Prostate gland (tissue), 2 donors: ENCODE measurements around the gene ARL2BP. TPM values are rescaled to one million over a fixed set of nuclear protein-coding genes. Genes with fewer than 3 reads are reported as not detected.

Source experiments
- DNase-seq: peaks from one replicate; pipeline ENCODE4 v3.0.0-alpha.2; 2019; ENCODE audit warnings: low spot score
- H3K27ac ChIP-seq, 2 donors: fragments of 200-600 bp; sonication (generic); 2 replicates each; pipeline ENCODE4 v1.5.1; 2017 to 2019
- H3K27me3 ChIP-seq: fragments of 200-600 bp; sonication (generic); replicated peaks from 2 replicates; pipeline ENCODE4 v1.5.1; 2019; ENCODE audit not compliant: insufficient read depth
- H3K36me3 ChIP-seq, 2 donors: fragments of 200-600 bp; sonication (generic); 1 replicate in 1 of 2; 2 replicates in 1 of 2; pipeline versions ENCODE4 v1.5.1 to v1.8.1; 2017 to 2019
- H3K4me1 ChIP-seq: fragments of 200-600 bp; sonication (generic); replicated peaks from 2 replicates; pipeline ENCODE4 v1.5.1; 2019
- H3K4me3 ChIP-seq, 2 donors: fragments of 200-600 bp; sonication (generic); 2 replicates each; pipeline ENCODE4 v1.5.1; 2017 to 2019
- H3K9me3 ChIP-seq: fragments of 200-600 bp; sonication (generic); 2 replicates; pipeline ENCODE4 v1.5.1; 2017
- CTCF ChIP-seq, 4 experiments: fragments of 200-600 bp in 2 of 4; fragments of 450-650 bp in 2 of 4; sonication (generic) in 2 of 4; IDR thresholded peaks; 1 replicate in 3 of 4; 2 replicates in 1 of 4; pipeline ENCODE4 v1.5.1; 2016 to 2019; ENCODE audit warnings: antibody characterized with exemption in 4 of 4, mild to moderate bottlenecking in 2 of 4, moderate library complexity in 2 of 4
- POLR2A ChIP-seq: fragments of 450-650 bp; IDR thresholded peaks from one replicate; pipeline ENCODE4 v1.6.1; 2016; ENCODE audit warnings: antibody characterized with exemption, mild to moderate bottlenecking
- POLR2AphosphoS5 ChIP-seq: sonication (generic); formaldehyde crosslinking; IDR thresholded peaks from one replicate; pipeline ENCODE4 v1.6.1; 2017; ENCODE audit warnings: antibody characterized with exemption
- WGBS: methylation state at CpG from one replicate; pipeline ENCODE4 v1.1.5; 2018; 5-methylcytosine and 5-hydroxymethylcytosine counted together
- intact Hi-C: fragments of 100-400 bp; cut with DNase I; formaldehyde crosslinking; loops from one replicate; pipeline ENCODE4 v1.14.2; 2022
- total RNA-seq, 2 donors: library from RNA; depleted of rRNA; stranded (reverse); fragments of >200 nt; gene quantifications; one replicate each; pipeline ENCODE4 v1.1.0, GENCODE V29; 2016

ARL2BP gene
- total RNA-seq, 2 donors from 2014 or later: 62.3 to 81.4 TPM

GRCh38 chr16:57251352-57251751 lies 6.3 kb downstream of the ARL2BP start:
- no peaks in the 10 kb centered on the region for H3K9me3 ChIP-seq
- no peaks in the 10 kb centered on the region for H3K4me1 ChIP-seq
- no peak for DNase-seq
- no peak overlapping the region for H3K4me3 ChIP-seq
- WGBS: 98% methylated on average over 2 of the region's 2 CpGs
- no peaks in the 10 kb centered on the region for H3K27me3 ChIP-seq
- H3K27ac ChIP-seq: no peak overlapping the region
- TF ChIP-seq POLR2AphosphoS5 (no peak), CTCF (IDR thresholded peaks at IDR 0.05) (no peak), POLR2A (no peak)
- peaks cover 0 to 23% of the 10 kb centered on the region in 2 donors for H3K36me3 ChIP-seq
- intact Hi-C loops: no loop called here

GRCh38 chr16:57252148-57252721 lies 7.2 kb downstream of the ARL2BP start:
- Histone ChIP-seq H3K4me1 (no peaks in the 10 kb centered on the region), H3K9me3 (no peaks in the 10 kb centered on the region), H3K4me3 (no peak overlapping the region), H3K27ac (no peak overlapping the region), H3K27me3 (no peaks in the 10 kb centered on the region), H3K36me3 (peaks cover 0 to 23% of the 10 kb centered on the region in 2 donors)
- intact Hi-C loops: no loop called here
- TF ChIP-seq POLR2AphosphoS5 (no peak), POLR2A (no peak), CTCF (IDR thresholded peaks at IDR 0.05) (no peak)
- 93% methylated on average over 6 of the region's 6 CpGs for WGBS
- DNase-seq: no peak

- intact Hi-C loops: no loop called here
- Histone ChIP-seq H3K9me3 (no peaks in the 10 kb centered on the region), H3K27me3 (no peaks in the 10 kb centered on the region), H3K27ac (no peak overlapping the region), H3K4me1 (no peaks in the 10 kb centered on the region), H3K36me3 (peaks cover 0 to 23% of the 10 kb centered on the region in 2 donors), H3K4me3 (no peak overlapping the region)
- DNase-seq: no peak
- no peak for TF ChIP-seq POLR2AphosphoS5
- no peak for TF ChIP-seq CTCF (IDR thresholded peaks at IDR 0.05)
- TF ChIP-seq POLR2A: no peak
- WGBS: 98% methylated on average over 1 of the region's 1 CpG
Measured at GRCh38 chr16:57253466-57253865, 8.4 kb downstream of the ARL2BP start.

- Histone ChIP-seq H3K9me3 (no peaks in the 10 kb centered on the region), H3K4me3 (no peak overlapping the region), H3K27ac (no peak overlapping the region), H3K4me1 (no peaks in the 10 kb centered on the region), H3K36me3 (peaks cover 0 to 9% of the 10 kb centered on the region in 2 donors), H3K27me3 (no peaks in the 10 kb centered on the region)
- no peak for DNase-seq
- WGBS: 88% methylated on average over 10 of the region's 10 CpGs
- TF ChIP-seq CTCF (IDR thresholded peaks at IDR 0.05) (no peak), POLR2AphosphoS5 (no peak), POLR2A (no peak)
- intact Hi-C loops: no loop called here
Measured at GRCh38 chr16:57255686-57256415, 10.8 kb downstream of the ARL2BP start.
